NCI-H1092 treated with DMSO at 0.1 percent for 48 hours (cell line): Measurements from ENCODE around the gene SHROOM2.

Experiments
- DNase-seq: peaks from one replicate; lab custom pipeline; 2025; lab: John Stamatoyannopoulos, UW

The SHROOM2 gene

GRCh38 chrX:9940421-9940820, 154.2 kb downstream of the SHROOM2 start:
- no peak for DNase-seq

- no peak for DNase-seq
Measured at GRCh38 chrX:9942086-9942485, 155.9 kb downstream of the SHROOM2 start.

DNA sequence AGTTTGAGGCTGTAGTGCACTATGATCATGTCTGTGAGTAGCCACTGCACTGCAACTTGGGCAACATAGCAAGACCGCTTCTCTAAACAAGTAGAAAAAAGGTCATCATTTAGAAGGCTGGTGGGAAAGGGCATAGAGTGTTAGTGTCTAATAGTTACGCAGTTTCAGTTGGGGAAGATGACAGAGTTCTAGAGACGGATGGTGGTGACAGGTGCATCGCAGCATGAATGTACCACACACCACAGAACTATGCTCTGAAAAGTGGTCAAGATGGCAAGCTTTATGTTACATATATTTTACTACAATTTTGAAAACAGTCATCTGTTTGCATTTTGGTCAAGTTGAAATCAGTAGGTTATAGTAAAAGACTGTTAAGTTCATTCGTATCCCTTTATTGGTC, 157.2 kb downstream of the SHROOM2 start:
- no peak for DNase-seq

DNA sequence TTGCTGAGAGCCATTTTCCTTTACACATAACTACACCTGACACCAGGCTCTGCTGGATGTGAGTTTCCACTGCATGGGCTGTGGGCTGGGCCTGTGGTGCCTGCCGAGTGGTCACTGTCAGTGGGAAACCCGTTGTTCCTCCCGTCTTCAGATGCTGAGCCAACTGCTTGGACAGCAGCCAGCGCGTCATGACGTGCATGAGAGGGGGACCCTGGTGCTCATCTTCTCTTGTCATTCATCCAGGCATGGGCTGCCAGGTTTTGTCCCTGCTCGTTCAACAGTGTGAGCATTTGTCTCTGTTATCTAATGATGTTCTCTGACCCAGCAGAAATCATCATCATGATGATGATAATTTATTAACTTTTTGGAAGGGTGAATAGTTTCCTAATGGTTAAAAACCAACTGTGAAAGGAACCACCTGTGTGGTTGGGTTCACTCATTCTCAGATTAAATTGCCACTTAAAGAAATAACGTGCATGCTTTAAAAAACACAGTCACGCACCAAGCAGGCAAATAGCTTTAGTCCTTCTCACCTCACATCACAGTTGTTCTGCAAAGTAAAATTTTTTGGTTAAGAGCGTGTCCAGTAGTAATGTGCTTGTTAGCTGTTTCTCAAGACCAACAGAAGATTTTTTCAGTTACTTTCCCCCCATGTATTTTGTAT, 161.0 kb downstream of the SHROOM2 start:
- peak; percentile 37 for DNase-seq

DNA sequence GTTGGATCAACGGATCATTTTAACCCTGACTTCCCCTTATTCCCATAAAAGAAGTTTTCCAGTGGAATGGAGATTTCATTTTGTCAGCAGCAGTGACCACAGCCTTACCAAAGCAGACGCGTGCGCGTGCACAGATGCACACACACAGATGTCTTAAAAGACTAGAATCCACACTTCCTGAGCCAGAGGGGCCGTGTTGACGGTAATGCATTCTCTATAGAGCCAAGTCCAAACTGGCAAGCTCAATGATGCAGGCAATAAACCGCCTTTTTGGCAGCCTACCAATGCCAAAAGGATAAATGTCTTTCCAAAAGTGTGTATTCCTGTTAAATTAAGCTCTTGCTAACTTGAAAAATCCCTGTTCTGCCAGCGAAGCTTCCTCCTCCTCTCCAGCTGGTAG, 162.2 kb downstream of the SHROOM2 start:
- DNase-seq = peak; percentile 39

GRCh38 chrX:9952300-9952699, 166.1 kb downstream of the SHROOM2 start:
- DNase-seq = no peak

GRCh38 chrX:9953396-9953795, 167.2 kb downstream of the SHROOM2 start:
- no peak for DNase-seq

GRCh38 chrX:9955506-9955905, 169.3 kb downstream of the SHROOM2 start:
- no peak for DNase-seq

GRCh38 chrX:9957743-9958142, 171.5 kb downstream of the SHROOM2 start:
- DNase-seq = no peak

DNA sequence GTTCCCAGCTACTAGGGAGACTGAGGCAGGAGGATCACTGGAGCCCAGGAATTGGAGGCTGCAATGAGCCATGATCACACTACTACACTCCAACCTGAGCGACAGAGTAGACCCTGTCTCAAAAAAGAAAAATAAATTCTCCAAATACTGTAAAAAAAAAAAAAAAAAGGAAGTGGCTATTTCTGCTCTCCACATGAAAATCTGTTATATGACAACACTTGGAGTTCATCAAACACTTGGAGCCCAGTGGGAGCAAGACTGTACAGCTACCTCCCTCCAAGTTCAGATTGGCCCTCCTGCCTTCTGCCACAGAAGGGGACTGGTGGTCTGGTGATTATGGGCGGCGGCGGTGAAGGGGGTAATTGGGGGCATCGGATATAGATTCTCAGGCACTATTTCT, 172.0 kb downstream of the SHROOM2 start:
- no peak for DNase-seq

GRCh38 chrX:9961750-9962149, 175.5 kb downstream of the SHROOM2 start:
- DNase-seq = no peak

DNA sequence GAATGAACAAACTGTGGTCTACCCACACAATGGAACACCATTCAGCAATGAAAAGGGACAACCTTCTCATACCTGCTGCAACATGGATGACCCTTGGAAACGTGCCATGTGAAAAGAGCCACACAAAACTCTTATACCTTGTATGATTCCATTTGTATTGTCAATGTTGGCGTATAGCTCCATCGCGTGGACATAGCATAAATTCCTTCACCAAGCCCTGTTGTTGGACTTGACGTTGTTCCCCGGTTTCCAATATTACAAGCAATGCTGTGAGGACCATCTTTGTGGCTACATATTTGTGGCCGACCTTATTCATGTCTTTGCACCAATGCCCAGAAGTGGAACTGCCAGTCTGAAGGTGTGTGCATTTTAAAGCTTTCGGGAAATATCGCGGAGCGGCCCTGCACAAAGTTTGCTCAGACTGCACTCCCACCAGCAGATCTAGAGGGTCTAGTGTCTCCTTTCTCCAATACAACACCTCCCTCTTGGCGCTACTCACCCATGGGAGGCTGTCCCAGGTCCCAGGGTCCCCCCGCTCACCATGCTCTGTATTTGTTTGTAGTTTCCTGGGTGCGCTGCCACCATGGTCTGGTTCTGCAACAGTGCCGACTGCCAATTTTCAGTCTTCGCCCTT, 180.7 kb downstream of the SHROOM2 start, which contains the start of gene CLDN34:
TSS of gene CLDN34 (plus strand) at position 584 of the 634 bp plus-strand sequence. CDS start at position 584, 0 bp downstream.
- DNase-seq = no peak

DNA sequence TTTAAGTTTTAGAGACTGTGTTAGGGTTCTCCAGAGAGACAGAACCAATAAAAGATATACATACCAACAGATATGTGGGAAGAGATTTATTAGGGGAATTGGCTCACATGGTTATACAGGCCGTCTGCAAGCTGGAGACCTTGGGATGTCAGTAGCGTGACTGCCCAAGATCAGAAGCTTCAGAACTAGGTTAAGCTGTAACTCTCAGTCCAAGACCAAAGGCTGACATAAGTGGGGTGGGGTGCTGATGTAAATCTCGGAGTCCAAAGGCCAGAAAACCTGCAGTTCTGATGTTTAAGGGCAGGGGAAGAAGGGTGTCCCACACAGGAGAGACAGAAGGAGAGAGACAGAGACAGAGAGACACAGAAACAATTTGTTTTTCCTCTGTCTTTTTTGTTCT, 191.4 kb downstream of the SHROOM2 start:
- no peak for DNase-seq

GRCh38 chrX:9980401-9980800, 194.2 kb downstream of the SHROOM2 start:
- DNase-seq = no peak

GRCh38 chrX:9980927-9981326, 194.7 kb downstream of the SHROOM2 start:
- no peak for DNase-seq

- DNase-seq = no peak
Measured at GRCh38 chrX:9983441-9983840, 197.2 kb downstream of the SHROOM2 start.

- no peak for DNase-seq
Measured at GRCh38 chrX:9983846-9984245, 197.6 kb downstream of the SHROOM2 start.

GRCh38 chrX:9988762-9989161, 202.5 kb downstream of the SHROOM2 start:
- DNase-seq = peak; percentile 11

GRCh38 chrX:9992061-9992460, 205.8 kb downstream of the SHROOM2 start:
- no peak for DNase-seq

DNA sequence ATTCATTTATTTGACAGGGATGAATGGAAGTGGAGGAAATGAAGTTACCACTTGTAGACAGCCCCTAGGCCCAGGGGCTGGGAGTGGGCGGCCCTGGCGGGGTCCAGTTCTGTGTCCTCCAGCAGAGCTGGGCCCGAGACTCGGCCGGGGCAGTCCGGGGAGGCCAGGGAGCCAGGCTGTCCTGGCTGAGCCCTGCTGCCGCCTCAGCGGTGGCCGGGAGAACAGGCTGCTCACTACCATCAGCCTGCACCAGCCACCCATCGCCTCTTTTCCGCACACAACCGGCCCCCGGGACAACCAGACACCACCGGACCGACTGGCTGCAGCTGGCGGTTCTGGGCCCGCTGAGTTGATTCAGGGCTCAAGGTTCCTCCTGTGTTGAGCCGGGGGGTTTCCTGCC, 206.5 kb downstream of the SHROOM2 start:
- no peak for DNase-seq

- peak; percentile 81 for DNase-seq
Measured at GRCh38 chrX:9995855-9996339, 209.7 kb downstream of the SHROOM2 start.

- no peak for DNase-seq
Measured at GRCh38 chrX:9997041-9997440, 210.8 kb downstream of the SHROOM2 start.

- DNase-seq = no peak
Measured at GRCh38 chrX:9997524-9997923, 211.3 kb downstream of the SHROOM2 start.
